Measurements from ENCODE around the gene PPP1R9B.

DNA sequence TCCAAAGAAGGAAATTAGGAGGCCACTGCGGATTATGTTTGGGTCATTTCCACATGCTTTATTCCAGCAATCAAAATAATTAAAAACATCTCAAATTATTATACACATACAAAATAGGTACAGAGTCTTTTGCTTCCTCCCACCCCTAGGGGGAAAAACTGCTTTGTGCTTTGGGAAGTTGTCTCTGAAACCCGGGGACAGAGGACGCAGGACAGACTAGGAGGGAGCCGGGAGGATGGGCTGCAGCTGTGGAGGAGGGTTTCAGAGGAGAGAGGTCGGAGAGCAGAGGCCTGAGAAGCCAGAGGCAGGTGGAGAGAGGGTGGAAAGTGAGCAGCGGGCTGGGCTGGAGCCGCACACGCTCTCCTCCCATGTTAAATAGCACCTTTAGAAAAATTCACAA is 33.6 kb upstream of the PPP1R9B start:
- TF ChIP-seq, protein P1, sequence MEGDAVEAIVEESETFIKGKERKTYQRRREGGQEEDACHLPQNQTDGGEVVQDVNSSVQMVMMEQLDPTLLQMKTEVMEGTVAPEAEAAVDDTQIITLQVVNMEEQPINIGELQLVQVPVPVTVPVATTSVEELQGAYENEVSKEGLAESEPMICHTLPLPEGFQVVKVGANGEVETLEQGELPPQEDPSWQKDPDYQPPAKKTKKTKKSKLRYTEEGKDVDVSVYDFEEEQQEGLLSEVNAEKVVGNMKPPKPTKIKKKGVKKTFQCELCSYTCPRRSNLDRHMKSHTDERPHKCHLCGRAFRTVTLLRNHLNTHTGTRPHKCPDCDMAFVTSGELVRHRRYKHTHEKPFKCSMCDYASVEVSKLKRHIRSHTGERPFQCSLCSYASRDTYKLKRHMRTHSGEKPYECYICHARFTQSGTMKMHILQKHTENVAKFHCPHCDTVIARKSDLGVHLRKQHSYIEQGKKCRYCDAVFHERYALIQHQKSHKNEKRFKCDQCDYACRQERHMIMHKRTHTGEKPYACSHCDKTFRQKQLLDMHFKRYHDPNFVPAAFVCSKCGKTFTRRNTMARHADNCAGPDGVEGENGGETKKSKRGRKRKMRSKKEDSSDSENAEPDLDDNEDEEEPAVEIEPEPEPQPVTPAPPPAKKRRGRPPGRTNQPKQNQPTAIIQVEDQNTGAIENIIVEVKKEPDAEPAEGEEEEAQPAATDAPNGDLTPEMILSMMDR (IDR thresholded peaks at IDR 0.05) = no peak
- TF ChIP-seq POLR2A (IDR thresholded peaks at IDR 0.05) = no peak

All from esophagus squamous epithelium (tissue), 4 donors.